A549 (cell line): ENCODE results near the gene IDH3G. TPM values are rescaled to one million over a fixed set of nuclear protein-coding genes. Genes with fewer than 3 reads are reported as not detected.

Experiments
- ATAC-seq, 2 experiments: fragments of 200-7000 bp in 1 of 2; fragments of >200 bp in 1 of 2; cut with Nextera tagmentation in 1 of 2; cut with Tn5 transposase in 1 of 2; 3 replicates each; pipeline versions ENCODE4 v1.8.0 to v1.9.1; 2018 to 2020; ENCODE audit warnings: mild to moderate bottlenecking in 1 of 2, moderate library complexity in 1 of 2
- CTCF ChIA-PET: fragments of 300-600 bp; sonication (Branson Sonifier 250); formaldehyde crosslinking; extraction: SDS; loops from one replicate; lab custom pipeline; 2021; ENCODE audit warnings: antibody characterized with exemption, inconsistent platforms; lab: Yijun Ruan, JAX
- POLR2A ChIA-PET: fragments of 350-600 bp; formaldehyde crosslinking; extraction: SDS; loops from one replicate; lab custom pipeline; 2021; ENCODE audit warnings: antibody characterized with exemption, inconsistent platforms; lab: Yijun Ruan, JAX
- DNase-seq, 2 experiments: peaks; one replicate each; pipeline versions ENCODE4 v3.0.0 to v3.0.0-alpha.2; 2011 to 2016; ENCODE audit warnings: low read depth in 1 of 2, low spot score in 1 of 2
- FAIRE-seq: peaks from 2 replicates; lab custom pipeline; 2011; peaks lifted over from hg19 to GRCh38; lab: Jason Lieb, UNC
- H3K27ac ChIP-seq, 2 experiments: fragments of >200 bp; sonication (Bioruptor Twin); formaldehyde crosslinking; 3 replicates each; pipeline ENCODE4 v1.5.1; 2016 to 2017
- H3K4me1 ChIP-seq: fragments of >200 bp; sonication (Bioruptor Twin); formaldehyde crosslinking; 3 replicates; pipeline ENCODE4 v1.6.1; 2016
- H3K4me2 ChIP-seq: fragments of >200 bp; sonication (Bioruptor Twin); formaldehyde crosslinking; 3 replicates; pipeline ENCODE4 v1.6.1; 2016
- H3K4me3 ChIP-seq: fragments of >200 bp; sonication (Bioruptor Twin); formaldehyde crosslinking; 3 replicates; pipeline ENCODE4 v1.5.1; 2016
- H3K9me3 ChIP-seq: fragments of >200 bp; sonication (Bioruptor Twin); formaldehyde crosslinking; 3 replicates; pipeline ENCODE4 v1.6.1; 2016
- BHLHE40 ChIP-seq: IDR thresholded peaks from 2 replicates; pipeline ENCODE4 v1.6.1; 2012; ENCODE audit warnings: low read depth, low read length, inconsistent platforms
- CBX2 ChIP-seq: fragments of 200-600 bp; sonication (generic); IDR thresholded peaks from 2 replicates; pipeline ENCODE4 v1.6.1; 2016; ENCODE audit warnings: low read depth, mild to moderate bottlenecking, borderline replicate concordance
- CTCF ChIP-seq: fragments of >200 bp; sonication (Bioruptor Twin); formaldehyde crosslinking; IDR thresholded peaks from 3 replicates; pipeline ENCODE4 v1.5.1; 2016
- ELK1 ChIP-seq: fragments of 150-350 bp; IDR thresholded peaks from 2 replicates; pipeline ENCODE4 v1.6.1; 2014; ENCODE audit warnings: low read depth, mild to moderate bottlenecking, low read length
- FOSB ChIP-seq: fragments of 250-450 bp; sonication (Bioruptor Pico); IDR thresholded peaks from 2 replicates; pipeline ENCODE4 v1.5.0; 2020; ENCODE audit warnings: mild to moderate bottlenecking, moderate library complexity
- GATA3 ChIP-seq: IDR thresholded peaks from 2 replicates; pipeline ENCODE4 v1.6.1; 2012; ENCODE audit warnings: borderline replicate concordance
- HDAC2 ChIP-seq: fragments of 200-600 bp; sonication (generic); IDR thresholded peaks from 2 replicates; pipeline ENCODE4 v1.6.1; 2016
- HES2 ChIP-seq: fragments of >200 bp; sonication (Bioruptor Twin); formaldehyde crosslinking; IDR thresholded peaks from 2 replicates; pipeline ENCODE4 v1.6.1; 2016
- HEYL ChIP-seq: fragments of 250-450 bp; sonication (Bioruptor Pico); IDR thresholded peaks from 2 replicates; pipeline ENCODE4 v1.8.0; 2021; ENCODE audit warnings: mild to moderate bottlenecking, moderate library complexity
- HOXA7 ChIP-seq: fragments of 250-450 bp; sonication (Bioruptor Pico); IDR thresholded peaks from 2 replicates; pipeline ENCODE4 v1.5.0; 2020; ENCODE audit warnings: mild to moderate bottlenecking, moderate library complexity
- HOXB13 ChIP-seq: fragments of 250-450 bp; sonication (Bioruptor Pico); IDR thresholded peaks from 2 replicates; pipeline ENCODE4 v1.5.0; 2020; ENCODE audit warnings: low read depth, mild to moderate bottlenecking, moderate library complexity
- MAFK ChIP-seq: fragments of 450-650 bp; IDR thresholded peaks from 2 replicates; pipeline ENCODE4 v1.6.1; 2014; ENCODE audit not compliant: partially characterized antibody
- MAZ ChIP-seq: fragments of 150-350 bp; IDR thresholded peaks from 2 replicates; pipeline ENCODE4 v1.6.1; 2014; ENCODE audit warnings: antibody characterized with exemption, low read depth, low read length, borderline replicate concordance
- NFE2L2 ChIP-seq: fragments of 150-350 bp; conservative IDR thresholded peaks from 2 replicates; pipeline ENCODE4 v1.6.1; 2014; ENCODE audit warnings: low read length
- PBX3 ChIP-seq: IDR thresholded peaks from 2 replicates; pipeline ENCODE4 v1.6.1; 2012
- POLR2A ChIP-seq: IDR thresholded peaks from 2 replicates; pipeline ENCODE4 v1.6.1; 2012; ENCODE audit warnings: mild to moderate bottlenecking, low read length
- POLR2AphosphoS2 ChIP-seq: conservative IDR thresholded peaks from 2 replicates; pipeline ENCODE4 v1.6.1; 2012; ENCODE audit warnings: low read length, improper control_type of control experiment, inconsistent platforms
- RARB ChIP-seq: fragments of 250-450 bp; sonication (Bioruptor Pico); IDR thresholded peaks from 2 replicates; pipeline ENCODE4 v1.8.0; 2021; ENCODE audit warnings: mild to moderate bottlenecking, moderate library complexity
- RCOR1 ChIP-seq: fragments of 150-350 bp; IDR thresholded peaks from 2 replicates; pipeline ENCODE4 v1.6.1; 2014; ENCODE audit warnings: antibody characterized with exemption, low read length, low read depth
- REST ChIP-seq: fragments of 200-600 bp; sonication (generic); IDR thresholded peaks from 2 replicates; pipeline ENCODE4 v1.6.1; 2016; ENCODE audit warnings: antibody characterized with exemption, mild to moderate bottlenecking, moderate library complexity
- SREBF2 ChIP-seq: fragments of 450-650 bp; IDR thresholded peaks from 2 replicates; pipeline ENCODE4 v1.6.1; 2014; ENCODE audit warnings: mild to moderate bottlenecking, moderate library complexity
- TP53 ChIP-seq: fragments of 250-450 bp; sonication (Bioruptor Pico); IDR thresholded peaks from 2 replicates; pipeline ENCODE4 v1.5.0; 2021; ENCODE audit warnings: mild to moderate bottlenecking, moderate library complexity
- ZFP36 ChIP-seq: fragments of 450-650 bp; IDR thresholded peaks from 2 replicates; pipeline ENCODE4 v1.6.1; 2014; ENCODE audit warnings: borderline replicate concordance; ENCODE audit not compliant: partially characterized antibody
- WGBS: methylation state at CpG from one replicate; pipeline ENCODE4 v1.1.6; 2017; ENCODE audit errors: missing lambda C conversion rate; 5-methylcytosine and 5-hydroxymethylcytosine counted together
- polyA plus RNA-seq, 4 experiments: library from polyadenylated mRNA; depleted of rRNA in 3 of 4; stranded (reverse); fragments of >200 nt; fragmentation: RNase III in 1 of 4; extraction: RNeasy Plus Mini Kit Qiagen cat#74134 plus additional on column Dnase treatment in 1 of 4; gene quantifications; 2 replicates in 3 of 4; 3 replicates in 1 of 4; pipeline ENCODE4 v1.2.3, GENCODE V29; 2011 to 2017

IDH3G gene
- polyA plus RNA-seq, 2 of the 4 experiments (the other 2 are of a cell fraction) = 45.6 to 58.5 TPM

GRCh38 chrX:153774576-153775292, 19.4 kb downstream of the IDH3G start:
- CTCF ChIA-PET = interaction anchor here (1.1 kb wide), 1 partner anchor 12 kb away, joined by 4 read pairs; no protein-coding TSS in a partner anchor
- ATAC-seq (no peak), FAIRE-seq (no peak), DNase-seq (no peak)
- Histone ChIP-seq H3K9me3 (no peaks in the 10 kb centered on the region), H3K4me2 (no peak overlapping the region), H3K4me1 (no peaks in the 10 kb centered on the region), H3K27ac (no peak overlapping the region), H3K4me3 (no peak overlapping the region)
- POLR2A ChIA-PET = interaction anchor here (1.1 kb wide), 1 partner anchor 11 kb away, joined by 3 read pairs; no protein-coding TSS in a partner anchor
- TF ChIP-seq HES2 (no peak), RARB (CRISPR knock-in tag) (no peak), PBX3 (no peak), HOXA7 (no peak), HOXB13 (CRISPR knock-in tag) (no peak), POLR2A (no peak), POLR2AphosphoS2 (no peak), CTCF (no peak), BHLHE40 (no peak), GATA3 (no peak), ELK1 (no peak), HDAC2 (no peak), MAFK (no peak)
- WGBS = 77% methylated on average over 6 of the region's 37 CpGs

- H3K27ac ChIP-seq = no peak overlapping the region
- ChIA-PET CTCF (interaction anchor here (1.1 to 2.3 kb wide), 2 partner anchors 10 to 173 kb away, joined by 3 to 8 read pairs; partner anchors contain the start of gene PLXNB3), POLR2A (no interaction called here)
- no peak overlapping the region for H3K4me2 ChIP-seq
- 93% methylated on average over 21 of the region's 48 CpGs for WGBS
- FAIRE-seq (no peak), ATAC-seq (no peak), DNase-seq (no peak)
- H3K4me1 ChIP-seq = no peaks in the 10 kb centered on the region
- TF ChIP-seq PBX3 (no peak), HEYL (CRISPR knock-in tag) (no peak), FOSB (CRISPR knock-in tag) (no peak), RCOR1 (no peak), MAZ (no peak), TP53 (CRISPR knock-in tag) (no peak), REST (no peak), POLR2AphosphoS2 (no peak), MAFK (no peak), ZFP36 (no peak), SREBF2 (no peak), NFE2L2 (no peak), CBX2 (no peak)
- H3K9me3 ChIP-seq = no peaks in the 10 kb centered on the region
- H3K4me3 ChIP-seq = no peak overlapping the region
These were observed 20.2 kb downstream of the IDH3G start for GRCh38 chrX:153773741-153774575.
